ENCODE results near the gene THAP6. TPM values are rescaled to one million over a fixed set of nuclear protein-coding genes. Genes with fewer than 3 reads are reported as not detected.

THAP6 gene
- total and polyA plus RNA-seq, 2 donors (not counting 1 experiment from before 2014, with no cell fraction given) = 8.9 to 38.3 TPM

DNA sequence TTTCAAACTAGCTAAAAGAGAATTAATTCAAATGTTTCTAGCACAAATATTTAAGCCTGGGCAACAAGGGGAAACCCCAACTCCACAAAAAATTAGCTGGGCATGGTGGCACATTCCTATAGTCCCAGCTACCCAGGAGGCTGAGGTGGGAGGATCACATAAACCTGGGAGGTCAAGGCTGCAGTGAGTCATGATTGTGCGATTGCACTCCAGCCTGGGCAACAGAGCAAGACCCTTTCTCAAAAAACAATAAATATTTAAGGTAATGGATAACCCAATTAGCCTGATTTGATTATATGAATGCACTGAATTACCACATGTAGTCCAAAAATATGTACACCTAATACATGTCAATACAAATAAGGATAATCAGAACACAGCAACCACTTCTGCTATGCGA is 14.4 kb upstream of the THAP6 start:
- H3K27ac Mint-ChIP-seq = no peak overlapping the region
- peaks cover 15% of the 10 kb centered on the region for H4K20me1 ChIP-seq (ENCODE audit: control insufficient read depth, insufficient read depth, low read length, poor library complexity, severe bottlenecking)
- no peak for DNase-seq
- peaks cover 41% of the 10 kb centered on the region for H3K79me2 ChIP-seq (ENCODE audit: control insufficient read depth, insufficient read depth, low read length)
- no peaks in the 10 kb centered on the region for H3K27me3 Mint-ChIP-seq
- TF ChIP-seq EZH2 (IDR thresholded peaks at IDR 0.05; ENCODE audit: borderline replicate concordance, insufficient read depth, low read depth, low read length, poor library complexity, severe bottlenecking) (no peak), CTCF (IDR thresholded peaks at IDR 0.05) (no peak)
- POLR2A ChIA-PET = no interaction called here
- H3K9me3 Mint-ChIP-seq (ENCODE audit: insufficient read depth) = no peaks in the 10 kb centered on the region
- H3K27me3 ChIP-seq (replicated peaks in 1 of 4; ENCODE audit: control extremely low read depth in 1 of 4, control insufficient read depth in 3 of 4, insufficient read depth in 4 of 4, low read length in 3 of 4) = no peaks in the 10 kb centered on the region
- peaks cover 30 to 42% of the 10 kb centered on the region in 2 experiments for H3K36me3 ChIP-seq (replicated peaks in 1 of 2; ENCODE audit: control extremely low read depth in 1 of 2, control insufficient read depth in 1 of 2, extremely low read depth in 1 of 2, insufficient read depth in 2 of 2, low read length in 1 of 2)
- intact Hi-C loops (cut with micrococcal nuclease) = no loop called here
- peaks cover 0 to 4% (median 0%) of the 10 kb centered on the region in 3 donors for H3K9me3 ChIP-seq (ENCODE audit: control extremely low read depth in 1 of 3, control insufficient read depth in 2 of 3, insufficient read depth in 1 of 3, low read length in 2 of 3)
- H3K27ac ChIP-seq (ENCODE audit: low read length in 2 of 2) = no peak overlapping the region
- H2AFZ ChIP-seq (ENCODE audit: insufficient read depth, low read depth, low read length, poor library complexity, severe bottlenecking) = no peak overlapping the region
- H3K4me1 ChIP-seq (ENCODE audit: control insufficient read depth in 2 of 2, insufficient read depth in 2 of 2, low read length in 2 of 2) = no peaks in the 10 kb centered on the region
- ATAC-seq (ENCODE audit: low read depth) = no peak
- H3K9ac ChIP-seq (ENCODE audit: low read length) = no peak overlapping the region
- H3K4me3 Mint-ChIP-seq = no peak overlapping the region
- no peaks in the 10 kb centered on the region for H3K4me1 Mint-ChIP-seq
- CTCF ChIA-PET = interaction anchor here (0.6 to 1.4 kb wide), 4 partner anchors 15 to 626 kb away, joined by 3 to 5 read pairs (median 4); no protein-coding TSS in a partner anchor
- H3K4me3 ChIP-seq (ENCODE audit: control extremely low read depth in 1 of 5, extremely low read depth in 1 of 5, insufficient read depth in 1 of 5, low read depth in 2 of 5, low read length in 4 of 5) = no peak overlapping the region
- no CpG with 5 or more reads among the region's 2 CpGs for WGBS (ENCODE audit: insufficient coverage)
- H3K4me2 ChIP-seq (replicated peaks; ENCODE audit: low read depth, low read length, poor library complexity, severe bottlenecking) = no peak overlapping the region

DNA sequence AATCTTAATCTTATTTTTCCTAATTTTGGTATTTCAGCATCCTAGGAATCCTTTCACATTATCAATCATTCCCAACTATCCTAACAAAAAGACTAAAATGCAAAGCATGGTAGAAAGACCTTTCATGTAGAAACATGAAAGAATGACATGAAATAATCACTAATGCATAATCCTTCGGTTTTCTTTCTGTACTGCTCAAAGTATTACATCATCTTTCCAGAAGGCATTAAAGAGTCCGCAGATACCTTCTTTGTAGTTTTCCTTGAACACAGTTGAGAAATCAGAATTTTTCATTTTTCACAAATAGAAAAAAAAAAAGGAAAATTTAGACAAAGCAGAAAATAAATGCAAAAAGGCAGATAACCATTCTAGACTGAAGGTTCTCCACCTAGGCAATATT is 11.6 kb upstream of the THAP6 start:
- Histone ChIP-seq H3K4me2 (replicated peaks; ENCODE audit: low read depth, low read length, poor library complexity, severe bottlenecking) (no peak overlapping the region), H2AFZ (ENCODE audit: insufficient read depth, low read depth, low read length, poor library complexity, severe bottlenecking) (no peak overlapping the region), H3K4me3 (ENCODE audit: control extremely low read depth in 1 of 5, extremely low read depth in 1 of 5, insufficient read depth in 1 of 5, low read depth in 2 of 5, low read length in 4 of 5) (no peak overlapping the region), H3K36me3 (replicated peaks in 1 of 2; ENCODE audit: control extremely low read depth in 1 of 2, control insufficient read depth in 1 of 2, extremely low read depth in 1 of 2, insufficient read depth in 2 of 2, low read length in 1 of 2) (peaks cover 28 to 31% of the 10 kb centered on the region in 2 experiments), H3K9me3 (ENCODE audit: control extremely low read depth in 1 of 3, control insufficient read depth in 2 of 3, insufficient read depth in 1 of 3, low read length in 2 of 3) (peaks cover 0 to 4% (median 0%) of the 10 kb centered on the region in 3 donors), H3K79me2 (ENCODE audit: control insufficient read depth, insufficient read depth, low read length) (peaks cover 38% of the 10 kb centered on the region), H4K20me1 (ENCODE audit: control insufficient read depth, insufficient read depth, low read length, poor library complexity, severe bottlenecking) (peaks cover 19% of the 10 kb centered on the region), H3K4me1 (ENCODE audit: control insufficient read depth in 2 of 2, insufficient read depth in 2 of 2, low read length in 2 of 2) (no peaks in the 10 kb centered on the region), H3K27me3 (replicated peaks in 1 of 4; ENCODE audit: control extremely low read depth in 1 of 4, control insufficient read depth in 3 of 4, insufficient read depth in 4 of 4, low read length in 3 of 4) (no peaks in the 10 kb centered on the region), H3K27ac (ENCODE audit: low read length in 2 of 2) (no peak overlapping the region), H3K9ac (ENCODE audit: low read length) (no peak overlapping the region)
- Mint-ChIP-seq H3K27me3 (no peaks in the 10 kb centered on the region), H3K27ac (no peak overlapping the region), H3K9me3 (ENCODE audit: insufficient read depth) (no peaks in the 10 kb centered on the region), H3K4me3 (no peak overlapping the region), H3K4me1 (peaks cover under 1% of the 10 kb centered on the region)
- ChIA-PET POLR2A (no interaction called here), CTCF (no interaction called here)
- intact Hi-C loops (cut with micrococcal nuclease) = no loop called here
- ATAC-seq (ENCODE audit: low read depth) = no peak
- no peak for DNase-seq
- TF ChIP-seq EZH2 (IDR thresholded peaks at IDR 0.05; ENCODE audit: borderline replicate concordance, insufficient read depth, low read depth, low read length, poor library complexity, severe bottlenecking) (no peak), CTCF (IDR thresholded peaks at IDR 0.05) (no peak)
- no CpG with 5 or more reads among the region's 2 CpGs for WGBS (ENCODE audit: insufficient coverage)
